ENCODE measurements around the gene PLEKHH2. TPM values are rescaled to one million over a fixed set of nuclear protein-coding genes. Genes with fewer than 3 reads are reported as not detected.

The PLEKHH2 gene
- polyA plus RNA-seq, 1 donor, result 14.7 TPM

- H3K4me1 ChIP-seq (ENCODE audit: control insufficient read depth, insufficient read depth, low read length), result no peaks in the 10 kb centered on the region
- no peak overlapping the region for H3K27ac ChIP-seq (ENCODE audit: low read length)
- 92% methylated on average over 2 of the region's 8 CpGs for WGBS (ENCODE audit: insufficient coverage, low lambda C conversion rate)
- no peaks in the 10 kb centered on the region for H3K36me3 ChIP-seq (ENCODE audit: control insufficient read depth, insufficient read depth, low read length)
- no peaks in the 10 kb centered on the region for H3K9me3 ChIP-seq (ENCODE audit: control insufficient read depth, low read depth, low read length)
- H3K4me3 ChIP-seq (ENCODE audit: low read length), result no peak overlapping the region
- no peak for DNase-seq
- no peaks in the 10 kb centered on the region for H3K27me3 ChIP-seq (ENCODE audit: control insufficient read depth, insufficient read depth, low read length)
Measured at GRCh38 chr2:43737097-43737854, 100.2 kb downstream of the PLEKHH2 start.

GRCh38 chr2:43737855-43738254 is 100.8 kb downstream of the PLEKHH2 start:
- H3K36me3 ChIP-seq (ENCODE audit: control insufficient read depth, insufficient read depth, low read length), result no peaks in the 10 kb centered on the region
- WGBS (ENCODE audit: insufficient coverage, low lambda C conversion rate), result 70% methylated on average over 2 of the region's 2 CpGs
- no peaks in the 10 kb centered on the region for H3K27me3 ChIP-seq (ENCODE audit: control insufficient read depth, insufficient read depth, low read length)
- H3K27ac ChIP-seq (ENCODE audit: low read length), result no peak overlapping the region
- DNase-seq, result no peak
- no peaks in the 10 kb centered on the region for H3K4me1 ChIP-seq (ENCODE audit: control insufficient read depth, insufficient read depth, low read length)
- H3K4me3 ChIP-seq (ENCODE audit: low read length), result no peak overlapping the region
- H3K9me3 ChIP-seq (ENCODE audit: control insufficient read depth, low read depth, low read length), result no peaks in the 10 kb centered on the region

DNA sequence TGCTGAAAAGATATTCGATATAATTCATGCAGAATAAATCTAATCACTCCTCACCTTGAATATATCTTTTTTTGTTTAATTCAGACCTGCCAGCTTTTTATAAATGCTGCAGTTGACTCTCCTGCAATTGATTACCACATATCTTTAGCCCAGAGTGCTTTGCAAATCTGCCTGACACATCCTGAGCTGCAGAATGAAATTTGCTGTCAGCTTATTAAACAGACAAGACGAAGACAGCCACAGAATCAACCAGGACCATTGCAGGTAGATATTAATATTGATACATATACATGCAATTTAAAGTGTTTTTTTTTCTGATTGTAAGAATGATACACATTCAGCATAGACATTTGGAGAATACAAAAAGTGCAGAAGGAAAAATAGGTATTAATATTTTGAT is 101.2 kb downstream of the PLEKHH2 start:
- no peak for DNase-seq
- no peaks in the 10 kb centered on the region for H3K27me3 ChIP-seq (ENCODE audit: control insufficient read depth, insufficient read depth, low read length)
- no peaks in the 10 kb centered on the region for H3K4me1 ChIP-seq (ENCODE audit: control insufficient read depth, insufficient read depth, low read length)
- no peaks in the 10 kb centered on the region for H3K9me3 ChIP-seq (ENCODE audit: control insufficient read depth, low read depth, low read length)
- no peak overlapping the region for H3K27ac ChIP-seq (ENCODE audit: low read length)
- H3K36me3 ChIP-seq (ENCODE audit: control insufficient read depth, insufficient read depth, low read length), result no peaks in the 10 kb centered on the region
- 86% methylated on average over 2 of the region's 2 CpGs for WGBS (ENCODE audit: insufficient coverage, low lambda C conversion rate)
- H3K4me3 ChIP-seq (ENCODE audit: low read length), result no peak overlapping the region

GRCh38 chr2:43743706-43744105 is 106.6 kb downstream of the PLEKHH2 start:
- H3K4me3 ChIP-seq (ENCODE audit: low read length), result no peak overlapping the region
- H3K27me3 ChIP-seq (ENCODE audit: control insufficient read depth, insufficient read depth, low read length), result no peaks in the 10 kb centered on the region
- no peak overlapping the region for H3K27ac ChIP-seq (ENCODE audit: low read length)
- H3K36me3 ChIP-seq (ENCODE audit: control insufficient read depth, insufficient read depth, low read length), result no peaks in the 10 kb centered on the region
- no peaks in the 10 kb centered on the region for H3K4me1 ChIP-seq (ENCODE audit: control insufficient read depth, insufficient read depth, low read length)
- 71% methylated on average over 1 of the region's 5 CpGs for WGBS (ENCODE audit: insufficient coverage, low lambda C conversion rate)
- peaks cover 2% of the 10 kb centered on the region for H3K9me3 ChIP-seq (ENCODE audit: control insufficient read depth, low read depth, low read length)
- DNase-seq, result no peak

- Histone ChIP-seq H3K36me3 (ENCODE audit: control insufficient read depth, insufficient read depth, low read length) (no peaks in the 10 kb centered on the region), H3K27ac (ENCODE audit: low read length) (no peak overlapping the region), H3K27me3 (ENCODE audit: control insufficient read depth, insufficient read depth, low read length) (no peaks in the 10 kb centered on the region), H3K9me3 (ENCODE audit: control insufficient read depth, low read depth, low read length) (peaks cover 2% of the 10 kb centered on the region), H3K4me1 (ENCODE audit: control insufficient read depth, insufficient read depth, low read length) (no peaks in the 10 kb centered on the region), H3K4me3 (ENCODE audit: low read length) (no peak overlapping the region)
- WGBS (ENCODE audit: insufficient coverage, low lambda C conversion rate), result 59% methylated on average over 2 of the region's 3 CpGs
- peak in 1 of 2 donors; percentile 20 for DNase-seq
Measured at GRCh38 chr2:43745457-43745856, 108.4 kb downstream of the PLEKHH2 start.

DNA sequence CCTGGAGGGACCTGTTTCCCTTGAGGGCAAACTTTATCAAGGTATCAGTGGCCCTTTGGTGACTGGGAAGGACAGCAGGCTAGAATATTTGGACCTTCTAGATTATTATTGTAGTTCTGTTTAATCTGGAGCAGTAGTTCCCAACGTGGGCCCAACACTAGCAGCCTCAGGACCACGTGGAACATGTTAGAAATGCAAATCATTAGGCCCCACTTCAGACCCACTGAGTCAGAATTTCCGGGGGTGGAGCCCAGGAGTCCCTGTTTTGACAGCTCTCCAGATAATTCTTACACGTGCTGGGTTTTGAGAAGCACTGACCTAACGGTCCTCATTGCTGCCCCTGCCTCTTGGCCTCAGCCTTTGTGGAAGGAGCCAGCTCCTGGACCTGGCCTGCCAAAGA is 111.3 kb downstream of the PLEKHH2 start:
- no peaks in the 10 kb centered on the region for H3K27me3 ChIP-seq (ENCODE audit: control insufficient read depth, insufficient read depth, low read length)
- no peak for DNase-seq
- no peaks in the 10 kb centered on the region for H3K4me1 ChIP-seq (ENCODE audit: control insufficient read depth, insufficient read depth, low read length)
- no peaks in the 10 kb centered on the region for H3K36me3 ChIP-seq (ENCODE audit: control insufficient read depth, insufficient read depth, low read length)
- H3K4me3 ChIP-seq (ENCODE audit: low read length), result no peak overlapping the region
- H3K9me3 ChIP-seq (ENCODE audit: control insufficient read depth, low read depth, low read length), result peaks cover 2% of the 10 kb centered on the region
- WGBS (ENCODE audit: insufficient coverage, low lambda C conversion rate), result no CpG with 5 or more reads among the region's 5 CpGs
- H3K27ac ChIP-seq (ENCODE audit: low read length), result no peak overlapping the region

DNA sequence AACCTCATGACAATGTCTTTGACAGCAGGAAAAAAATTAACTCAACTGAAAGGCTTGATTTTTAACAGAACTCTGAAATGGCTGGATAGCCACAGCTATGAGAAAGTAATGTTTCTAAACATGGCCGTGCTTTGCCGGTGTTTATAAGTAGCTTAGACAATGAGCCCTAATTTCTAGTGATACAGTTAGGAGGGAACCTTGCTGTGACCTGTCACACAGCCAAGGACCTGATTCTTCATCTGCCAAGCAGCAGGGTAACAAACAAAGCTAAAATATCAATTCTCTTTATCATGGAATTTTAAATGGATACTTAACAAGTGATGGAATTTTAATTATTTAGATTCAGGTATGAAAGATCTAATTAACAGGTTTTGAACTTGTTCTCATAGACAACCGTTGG is 112.5 kb downstream of the PLEKHH2 start:
- Histone ChIP-seq H3K27ac (ENCODE audit: low read length) (no peak overlapping the region), H3K4me3 (ENCODE audit: low read length) (no peak overlapping the region), H3K27me3 (ENCODE audit: control insufficient read depth, insufficient read depth, low read length) (no peaks in the 10 kb centered on the region), H3K4me1 (ENCODE audit: control insufficient read depth, insufficient read depth, low read length) (no peaks in the 10 kb centered on the region), H3K36me3 (ENCODE audit: control insufficient read depth, insufficient read depth, low read length) (no peaks in the 10 kb centered on the region), H3K9me3 (ENCODE audit: control insufficient read depth, low read depth, low read length) (peaks cover 2% of the 10 kb centered on the region)
- no peak for DNase-seq
- no CpG with 5 or more reads among the region's 3 CpGs for WGBS (ENCODE audit: insufficient coverage, low lambda C conversion rate)

GRCh38 chr2:43751476-43751990 is 114.5 kb downstream of the PLEKHH2 start:
- Histone ChIP-seq H3K4me3 (ENCODE audit: low read length) (no peak overlapping the region), H3K9me3 (ENCODE audit: control insufficient read depth, low read depth, low read length) (peaks cover 2% of the 10 kb centered on the region), H3K27me3 (ENCODE audit: control insufficient read depth, insufficient read depth, low read length) (no peaks in the 10 kb centered on the region), H3K4me1 (ENCODE audit: control insufficient read depth, insufficient read depth, low read length) (no peaks in the 10 kb centered on the region), H3K36me3 (ENCODE audit: control insufficient read depth, insufficient read depth, low read length) (no peaks in the 10 kb centered on the region), H3K27ac (ENCODE audit: low read length) (no peak overlapping the region)
- no peak for DNase-seq
- WGBS (ENCODE audit: insufficient coverage, low lambda C conversion rate), result no CpG with 5 or more reads among the region's 5 CpGs

GRCh38 chr2:43752302-43752701 is 115.2 kb downstream of the PLEKHH2 start:
- no peak for DNase-seq
- no peaks in the 10 kb centered on the region for H3K9me3 ChIP-seq (ENCODE audit: control insufficient read depth, low read depth, low read length)
- H3K4me3 ChIP-seq (ENCODE audit: low read length), result no peak overlapping the region

GRCh38 chr2:43754180-43754579 is 117.1 kb downstream of the PLEKHH2 start:
- H3K4me3 ChIP-seq (ENCODE audit: low read length), result no peak overlapping the region
- no peak for DNase-seq
- no peak overlapping the region for H3K27ac ChIP-seq (ENCODE audit: low read length)
- no peaks in the 10 kb centered on the region for H3K4me1 ChIP-seq (ENCODE audit: control insufficient read depth, insufficient read depth, low read length)
- H3K27me3 ChIP-seq (ENCODE audit: control insufficient read depth, insufficient read depth, low read length), result no peaks in the 10 kb centered on the region
- WGBS (ENCODE audit: insufficient coverage, low lambda C conversion rate), result no CpG with 5 or more reads among the region's 7 CpGs
- H3K36me3 ChIP-seq (ENCODE audit: control insufficient read depth, insufficient read depth, low read length), result no peaks in the 10 kb centered on the region
- H3K9me3 ChIP-seq (ENCODE audit: control insufficient read depth, low read depth, low read length), result no peaks in the 10 kb centered on the region

More at GRCh38 chr2:43752302-43752701, 115.2 kb downstream of the PLEKHH2 start:
- Histone ChIP-seq H3K27me3 (ENCODE audit: control insufficient read depth, insufficient read depth, low read length) (no peaks in the 10 kb centered on the region), H3K4me1 (ENCODE audit: control insufficient read depth, insufficient read depth, low read length) (no peaks in the 10 kb centered on the region), H3K36me3 (ENCODE audit: control insufficient read depth, insufficient read depth, low read length) (no peaks in the 10 kb centered on the region), H3K27ac (ENCODE audit: low read length) (no peak overlapping the region)

GRCh38 chr2:43758739-43759138 is 121.7 kb downstream of the PLEKHH2 start:
- no peak overlapping the region for H3K27ac ChIP-seq (ENCODE audit: low read length)
- H3K9me3 ChIP-seq (ENCODE audit: control insufficient read depth, low read depth, low read length), result no peaks in the 10 kb centered on the region
- H3K36me3 ChIP-seq (ENCODE audit: control insufficient read depth, insufficient read depth, low read length), result no peaks in the 10 kb centered on the region
- no peak for DNase-seq
- WGBS (ENCODE audit: insufficient coverage, low lambda C conversion rate), result no CpG with 5 or more reads among the region's 3 CpGs
- no peaks in the 10 kb centered on the region for H3K27me3 ChIP-seq (ENCODE audit: control insufficient read depth, insufficient read depth, low read length)
- H3K4me3 ChIP-seq (ENCODE audit: low read length), result no peak overlapping the region
- H3K4me1 ChIP-seq (ENCODE audit: control insufficient read depth, insufficient read depth, low read length), result no peaks in the 10 kb centered on the region

Measured in large intestine (tissue), 3 donors.